Measurements from ENCODE around the gene NRSN2. TPM values are rescaled to one million over a fixed set of nuclear protein-coding genes. Genes with fewer than 3 reads are reported as not detected.

NRSN2 gene, protein sequence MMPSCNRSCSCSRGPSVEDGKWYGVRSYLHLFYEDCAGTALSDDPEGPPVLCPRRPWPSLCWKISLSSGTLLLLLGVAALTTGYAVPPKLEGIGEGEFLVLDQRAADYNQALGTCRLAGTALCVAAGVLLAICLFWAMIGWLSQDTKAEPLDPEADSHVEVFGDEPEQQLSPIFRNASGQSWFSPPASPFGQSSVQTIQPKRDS
- total RNA-seq (2021) (43.4 and 55.4 TPM in 2 replicates), Bru-seq, nascent RNA (percentile 62 among the genes with signal in this experiment), BruChase-seq, experiment 1, labeled RNA remaining after a 2-hour chase (percentile 63 among the genes with signal in this experiment), BruChase-seq, experiment 2, labeled RNA remaining after a 6-hour chase (percentile 73 among the genes with signal in this experiment)
- long read RNA-seq, transcript NRSN2-202 (4 exons, 2,088 nt): major isoform, 75 of 116 reads
- long read RNA-seq, transcript NRSN2-204 (3 exons, 846 nt): minor isoform, 11 of 116 reads
- long read RNA-seq, partial matches to known transcripts: 11 of 116 reads
- long read RNA-seq, other reads (novel, unspliced or antisense): 15 of 116 reads

DNA sequence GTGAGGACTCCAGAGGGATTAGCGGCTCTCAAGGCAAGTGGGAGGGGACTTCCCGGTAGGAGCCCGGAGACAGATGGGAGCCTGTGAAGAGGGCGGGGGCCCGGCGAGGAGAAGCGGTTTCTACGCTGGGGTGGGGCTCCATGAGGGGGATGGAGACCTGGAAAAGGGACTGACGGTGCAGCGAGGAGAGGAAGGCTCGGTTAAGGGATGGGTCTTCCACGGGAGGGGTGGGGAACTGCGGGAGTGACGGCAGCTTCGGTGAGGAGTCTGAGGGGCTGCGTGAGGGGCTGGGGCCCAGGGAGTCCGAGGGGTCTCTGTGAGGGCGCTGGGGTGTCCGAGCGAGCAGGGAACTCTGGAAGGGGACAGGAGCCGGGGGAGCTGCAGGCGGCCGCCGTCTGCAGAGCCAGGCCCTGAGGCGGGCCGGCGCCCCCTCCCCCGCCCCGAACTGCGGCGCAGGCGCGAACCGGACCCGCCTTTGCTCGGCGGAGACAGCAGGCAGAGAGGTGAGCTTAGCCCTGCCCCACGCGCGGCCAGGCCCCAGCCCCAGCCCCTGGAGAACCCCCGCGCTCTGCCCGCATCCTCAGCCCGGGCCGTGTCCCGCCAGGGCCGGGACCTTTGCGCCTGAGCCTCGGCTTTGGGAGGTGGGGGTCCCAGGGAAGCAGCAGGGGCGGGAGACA is at the start of gene NRSN2:
Gene NRSN2 (plus strand): TSS at position 472 of the 677 bp plus-strand sequence. CDS start 2,533 bp downstream, outside the sequence.
- H3K27me3 ChIP-seq (replicated peaks; ENCODE audit: insufficient read depth, low read depth, low read length, poor library complexity): no peaks in the 10 kb centered on the region
- TF ChIP-seq EZH2 (IDR thresholded peaks at IDR 0.05; ENCODE audit: borderline replicate concordance, low read depth, low read length, poor library complexity, severe bottlenecking) (no peak), CTCF (conservative IDR thresholded peaks at IDR 0.05; ENCODE audit: low read depth, low read length) (no peak)
- POLR2A ChIA-PET (ENCODE audit: low non-redundant PET): interaction anchor here (0.6 kb wide), 1 partner anchor 10 kb away, joined by 13 read pairs; no protein-coding TSS in a partner anchor
- CTCF ChIA-PET: interaction anchor here (1.2 to 2.0 kb wide), 2 partner anchors 16 kb away, joined by 4 to 7 read pairs; no protein-coding TSS in a partner anchor
- H3K27ac ChIP-seq (ENCODE audit: low read depth, low read length, poor library complexity, severe bottlenecking): peak within 1 kb of the TSS; percentile 88
- peaks cover 17% of the 10 kb centered on the region for H3K4me1 ChIP-seq (ENCODE audit: insufficient read depth, low read length, poor library complexity, severe bottlenecking)
- intact Hi-C loops (cut with micrococcal nuclease; ENCODE audit: unreplicated experiment): no loop called here
- peak; percentile 86 for DNase-seq (ENCODE audit: low spot score)
- H3K9me3 ChIP-seq (ENCODE audit: low read depth, low read length, poor library complexity, severe bottlenecking): no peaks in the 10 kb centered on the region
- no TSS peak for BruUV-seq (replicated peaks)
- peaks cover 11% of the 10 kb centered on the region for H3K36me3 ChIP-seq (ENCODE audit: insufficient read depth, low read length, poor library complexity, severe bottlenecking)
- peak within 1 kb of the TSS; percentile 74 for H3K4me3 ChIP-seq (ENCODE audit: low read depth, low read length, poor library complexity, severe bottlenecking)

GRCh38 chr20:297925-298775 is 48.8 kb upstream of the NRSN2 start:
- ChIA-PET CTCF (interaction anchor here (0.7 kb wide), 3 partner anchors 12 to 56 kb away, joined by 3 to 8 read pairs (median 4); no protein-coding TSS in a partner anchor), POLR2A (ENCODE audit: low non-redundant PET) (no interaction called here)
- BruUV-seq (replicated peaks): no TSS peak
- H3K27me3 ChIP-seq (replicated peaks; ENCODE audit: insufficient read depth, low read depth, low read length, poor library complexity): no peaks in the 10 kb centered on the region
- no peaks in the 10 kb centered on the region for H3K9me3 ChIP-seq (ENCODE audit: low read depth, low read length, poor library complexity, severe bottlenecking)
- TF ChIP-seq CTCF (conservative IDR thresholded peaks at IDR 0.05; ENCODE audit: low read depth, low read length): no peak
- no peak for TF ChIP-seq EZH2 (IDR thresholded peaks at IDR 0.05; ENCODE audit: borderline replicate concordance, low read depth, low read length, poor library complexity, severe bottlenecking)
- peak; percentile 72 for DNase-seq (ENCODE audit: low spot score)
- peak overlapping the region; percentile 99 for H3K27ac ChIP-seq (ENCODE audit: low read depth, low read length, poor library complexity, severe bottlenecking)
- intact Hi-C loops (cut with micrococcal nuclease; ENCODE audit: unreplicated experiment): loop anchor here (1.0 kb wide), 1 partner anchor 29 kb away; no protein-coding TSS in a partner anchor
- H3K36me3 ChIP-seq (ENCODE audit: insufficient read depth, low read length, poor library complexity, severe bottlenecking): peaks cover 12% of the 10 kb centered on the region
- H3K4me3 ChIP-seq (ENCODE audit: low read depth, low read length, poor library complexity, severe bottlenecking): peak overlapping the region; percentile 88
- peaks cover 32% of the 10 kb centered on the region for H3K4me1 ChIP-seq (ENCODE audit: insufficient read depth, low read length, poor library complexity, severe bottlenecking)
